K562 (cell line): ENCODE data around the gene PBXIP1. TPM values are rescaled to one million over a fixed set of nuclear protein-coding genes. Genes with fewer than 3 reads are reported as not detected.
A peak's percentile ranks its signal among the peaks of the same experiment; 100 is the strongest.

ENCODE experiments used
- CHD1 ChIP-seq: fragments of 200-600 bp; sonication (generic); IDR thresholded peaks from one replicate; pipeline ENCODE4 v1.6.1; 2012; ENCODE audit warnings: mild to moderate bottlenecking, moderate library complexity, low read length, inconsistent platforms
- CHD2 ChIP-seq: IDR thresholded peaks from 2 replicates; pipeline ENCODE4 v1.6.1; 2011; ENCODE audit warnings: low read depth, low read length
- CTCFL ChIP-seq: IDR thresholded peaks from 2 replicates; pipeline ENCODE4 v1.6.1; 2011; ENCODE audit warnings: borderline replicate concordance, low read depth, mild to moderate bottlenecking, moderate library complexity, low read length; ENCODE audit not compliant: insufficient read depth, poor library complexity, severe bottlenecking
- ELF4 ChIP-seq: fragments of 450-650 bp; formaldehyde crosslinking; IDR thresholded peaks from 2 replicates; pipeline ENCODE4 v1.4.0; 2022; ENCODE audit warnings: missing genetic modification characterization
- FOXP1 ChIP-seq: sonication (generic); formaldehyde crosslinking; IDR thresholded peaks from 2 replicates; pipeline ENCODE4 v1.8.0; 2022; ENCODE audit warnings: mild to moderate bottlenecking, missing genetic modification reagents
- KLF6 ChIP-seq: fragments of 250-450 bp; sonication (Bioruptor Pico); IDR thresholded peaks from 2 replicates; pipeline ENCODE4 v1.4.0; 2020; ENCODE audit warnings: mild to moderate bottlenecking, moderate library complexity, borderline replicate concordance
- LEF1 ChIP-seq: fragments of 450-650 bp; IDR thresholded peaks from 2 replicates; pipeline ENCODE4 v1.6.1; 2016; ENCODE audit warnings: mild to moderate bottlenecking
- MBD2 ChIP-seq: sonication (generic); IDR thresholded peaks from 2 replicates; pipeline ENCODE4 v1.6.1; 2016; ENCODE audit warnings: low read depth, borderline replicate concordance
- MTA1 ChIP-seq: fragments of 450-650 bp; IDR thresholded peaks from 2 replicates; pipeline ENCODE4 v1.6.1; 2017; ENCODE audit warnings: borderline replicate concordance
- NR2C2 ChIP-seq, 2 experiments: fragments of 200-800 bp in 1 of 2; sonication (Bioruptor generic) in 1 of 2; sonication (generic) in 1 of 2; formaldehyde crosslinking in 1 of 2; IDR thresholded peaks; 2 replicates each; pipeline versions ENCODE4 v1.6.1 to v1.8.0; 2016 to 2022; ENCODE audit warnings: mild to moderate bottlenecking in 1 of 2, missing compliant biosample characterization in 1 of 2, missing genetic modification characterization in 1 of 2, missing genetic modification reagents in 1 of 2
- RAD21 ChIP-seq, 2 experiments: fragments of 250-450 bp in 1 of 2; fragments of 450-650 bp in 1 of 2; sonication (Bioruptor Pico) in 1 of 2; formaldehyde crosslinking in 1 of 2; IDR thresholded peaks in 1 of 2; conservative IDR thresholded peaks in 1 of 2; 2 replicates each; pipeline versions ENCODE4 v1.4.0 to v1.8.0; 2020 to 2022; ENCODE audit warnings: mild to moderate bottlenecking in 2 of 2, moderate library complexity in 1 of 2
- SP1 ChIP-seq: sonication (generic); formaldehyde crosslinking; IDR thresholded peaks from 2 replicates; pipeline ENCODE4 v1.8.1; 2022; ENCODE audit warnings: mild to moderate bottlenecking, missing genetic modification reagents
- TRIM24 ChIP-seq, 2 experiments: fragments of 450-650 bp; IDR thresholded peaks; 2 replicates each; pipeline ENCODE4 v1.6.1; 2016
- UBTF ChIP-seq, 2 experiments: IDR thresholded peaks; 2 replicates each; pipeline ENCODE4 v1.6.1; 2012; ENCODE audit warnings: improper control_type of control experiment in 2 of 2, low read depth in 2 of 2, low read length in 2 of 2, borderline replicate concordance in 1 of 2
- polyA plus RNA-seq, 8 experiments: library from polyadenylated mRNA; depleted of rRNA in 4 of 8; stranded (reverse) in 5 of 8; unstranded in 3 of 8; fragments of >200 nt; fragmentation: Nextera tagmentation in 2 of 8; fragmentation: Illumina TruSeq in 1 of 8; extraction: Ambion mirVana in 2 of 8; extraction: Trizol in 1 of 8; gene quantifications; 2 replicates each; pipeline versions ENCODE4 v1.2.1 to v1.2.3, GENCODE V29; 2011 to 2014; ENCODE audit warnings: inconsistent platforms in 1 of 8, missing spikeins in 1 of 8
- total RNA-seq, 7 experiments: library from RNA; depleted of rRNA in 6 of 7; stranded (reverse); fragments of >200 nt in 6 of 7; fragmentation: Illumina TruSeq in 2 of 7; extraction: Trizol in 2 of 7; gene quantifications; 2 replicates each; pipeline versions ENCODE4 v1.2.1 to v1.2.3, GENCODE V29; 2011 to 2021; ENCODE audit warnings: low replicate concordance in 1 of 7

PBXIP1 gene
- total and polyA plus RNA-seq, 9 of the 15 experiments (the other 6 are each of a cell fraction or from before 2014, with no cell fraction given): 0.13 to 8.3 (median 5.8) TPM

GRCh38 chr1:154982897-154983648 lies 27.2 kb upstream of the PBXIP1 start, which contains the start of gene FLAD1 (continued):
- no peak for TF ChIP-seq CTCFL
- 0 out of 4 replicates have a peak, but pooled peaks of 1 of the 2 experiments have one; percentile 47 for TF ChIP-seq UBTF (IDR thresholded peaks at IDR 0.05; ENCODE audit: borderline replicate concordance in 1 of 2, low read depth in 2 of 2, low read length in 2 of 2)
- TF ChIP-seq RAD21 (CRISPR knock-in tag; conservative IDR thresholded peaks at IDR 0.05 in 1 of 2, IDR thresholded peaks at IDR 0.05 in 1 of 2): no peak
- TF ChIP-seq MTA1: peak; percentile 30; the same call in 1 of the 2 replicates
- peak; percentile 91 for TF ChIP-seq ELF4 (CRISPR knock-in tag)
- TF ChIP-seq CHD2: peak; percentile 92
- no peak for TF ChIP-seq NR2C2 (CRISPR knock-in tag; IDR thresholded peaks at IDR 0.05)
- peak; percentile 42 for TF ChIP-seq NR2C2 (tag; IDR thresholded peaks at IDR 0.05)
- no peak for TF ChIP-seq CHD1
- TF ChIP-seq LEF1: peak; percentile 58; the same call in 1 of the 2 replicates
- TF ChIP-seq MBD2: peak; percentile 99
- TF ChIP-seq SP1 (CRISPR knock-in tag): peak; percentile 88
- TF ChIP-seq KLF6 (CRISPR knock-in tag): 0 out of 2 replicates have a peak, but pooled peaks have one; percentile 48
- peak in 1 of 2 experiments; percentile 7; a peak in 1 of 4 replicates for TF ChIP-seq TRIM24 (IDR thresholded peaks at IDR 0.05)
- 0 out of 2 replicates have a peak, but pooled peaks have one; percentile 25 for TF ChIP-seq FOXP1
